Large intestine (tissue), 3 donors: Measurements from ENCODE around the gene SCT. TPM values are rescaled to one million over a fixed set of nuclear protein-coding genes. Genes with fewer than 3 reads are reported as not detected.

Experiments used
- DNase-seq, 2 donors: peaks; one replicate each; pipeline versions ENCODE4 v3.0.0 to v3.0.0-alpha.2; 2013
- H3K27ac ChIP-seq: one replicate; pipeline ENCODE4 v1.5.1; 2013; ENCODE audit warnings: low read length
- H3K27me3 ChIP-seq: 2 replicates; pipeline ENCODE4 v1.6.1; 2013; ENCODE audit warnings: low read length; ENCODE audit not compliant: control insufficient read depth, insufficient read depth
- H3K36me3 ChIP-seq: 2 replicates; pipeline ENCODE4 v1.6.1; 2013; ENCODE audit warnings: low read length; ENCODE audit not compliant: control insufficient read depth, insufficient read depth
- H3K4me1 ChIP-seq: one replicate; pipeline ENCODE4 v1.6.1; 2013; ENCODE audit warnings: low read length; ENCODE audit not compliant: control insufficient read depth, insufficient read depth
- H3K4me3 ChIP-seq: one replicate; pipeline ENCODE4 v1.5.1; 2013; ENCODE audit warnings: low read length
- H3K9me3 ChIP-seq: one replicate; pipeline ENCODE4 v1.6.1; 2013; ENCODE audit warnings: mild to moderate bottlenecking, low read depth, low read length, moderate library complexity; ENCODE audit not compliant: control insufficient read depth
- WGBS: methylation state at CpG from one replicate; pipeline ENCODE4 v1.1.5; 2013; ENCODE audit warnings: low lambda C conversion rate; ENCODE audit not compliant: insufficient coverage; 5-methylcytosine and 5-hydroxymethylcytosine counted together
- polyA plus RNA-seq: library from polyadenylated mRNA; unstranded; fragments of 120-200 nt; gene quantifications from one replicate; pipeline ENCODE4 v1.2.1, GENCODE V29; 2013

The SCT gene
- polyA plus RNA-seq, 1 donor: 131 TPM

DNA sequence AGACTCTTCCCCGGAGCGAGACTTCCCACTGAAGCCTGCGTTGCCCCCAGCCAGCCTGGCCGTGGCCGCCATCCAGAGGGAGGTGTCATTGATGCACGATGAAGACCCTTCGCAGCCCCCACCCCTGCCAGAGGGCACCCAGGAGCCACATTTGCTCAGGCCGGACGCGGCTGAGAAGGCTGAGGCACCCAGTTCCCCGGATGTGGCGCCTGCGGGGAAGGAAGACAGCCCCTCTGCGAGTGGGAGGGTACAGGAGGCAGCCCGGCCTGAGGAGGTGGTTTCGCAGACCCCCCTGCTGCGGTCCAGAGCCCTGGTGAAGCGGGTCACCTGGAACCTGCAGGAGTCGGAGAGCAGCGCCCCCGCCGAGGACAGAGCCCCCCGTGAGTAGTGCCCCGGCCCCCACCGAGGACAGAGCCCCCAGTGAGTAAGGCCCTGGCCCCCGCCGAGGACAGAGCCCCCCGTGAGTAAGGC, 17.6 kb downstream of the SCT start:
- H3K36me3 ChIP-seq: peaks cover 93% of the 10 kb centered on the region
- H3K27me3 ChIP-seq: no peaks in the 10 kb centered on the region
- peaks cover 19% of the 10 kb centered on the region for H3K9me3 ChIP-seq
- WGBS: no CpG with 5 or more reads among the region's 28 CpGs
- no peak for DNase-seq
- no peak overlapping the region for H3K4me3 ChIP-seq
- peaks cover 13% of the 10 kb centered on the region for H3K4me1 ChIP-seq
- H3K27ac ChIP-seq: no peak overlapping the region

DNA sequence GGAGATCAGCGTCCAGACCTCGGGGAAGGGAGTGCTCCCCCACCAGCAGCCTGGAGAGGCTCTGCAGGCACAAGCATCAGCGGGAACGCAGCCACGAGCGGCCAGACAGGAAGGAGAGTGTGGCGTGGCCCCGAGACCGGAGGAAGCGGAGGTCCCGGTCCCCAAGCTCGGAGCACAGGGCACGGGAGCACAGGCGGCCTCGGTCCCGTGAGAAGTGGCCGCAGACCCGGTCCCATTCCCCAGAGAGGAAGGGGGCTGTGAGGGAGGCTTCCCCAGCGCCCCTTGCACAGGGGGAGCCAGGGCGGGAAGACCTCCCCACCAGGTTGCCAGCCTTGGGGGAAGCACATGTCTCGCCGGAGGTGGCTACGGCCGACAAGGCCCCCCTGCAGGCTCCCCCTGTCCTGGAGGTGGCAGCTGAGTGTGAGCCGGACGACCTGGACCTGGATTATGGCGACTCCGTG, 18.2 kb downstream of the SCT start:
- no peaks in the 10 kb centered on the region for H3K27me3 ChIP-seq
- H3K9me3 ChIP-seq: peaks cover 19% of the 10 kb centered on the region
- no peak overlapping the region for H3K4me3 ChIP-seq
- peaks cover 95% of the 10 kb centered on the region for H3K36me3 ChIP-seq
- peaks cover 8% of the 10 kb centered on the region for H3K4me1 ChIP-seq
- H3K27ac ChIP-seq: no peak overlapping the region
- no peak for DNase-seq
- no CpG with 5 or more reads among the region's 28 CpGs for WGBS

DNA sequence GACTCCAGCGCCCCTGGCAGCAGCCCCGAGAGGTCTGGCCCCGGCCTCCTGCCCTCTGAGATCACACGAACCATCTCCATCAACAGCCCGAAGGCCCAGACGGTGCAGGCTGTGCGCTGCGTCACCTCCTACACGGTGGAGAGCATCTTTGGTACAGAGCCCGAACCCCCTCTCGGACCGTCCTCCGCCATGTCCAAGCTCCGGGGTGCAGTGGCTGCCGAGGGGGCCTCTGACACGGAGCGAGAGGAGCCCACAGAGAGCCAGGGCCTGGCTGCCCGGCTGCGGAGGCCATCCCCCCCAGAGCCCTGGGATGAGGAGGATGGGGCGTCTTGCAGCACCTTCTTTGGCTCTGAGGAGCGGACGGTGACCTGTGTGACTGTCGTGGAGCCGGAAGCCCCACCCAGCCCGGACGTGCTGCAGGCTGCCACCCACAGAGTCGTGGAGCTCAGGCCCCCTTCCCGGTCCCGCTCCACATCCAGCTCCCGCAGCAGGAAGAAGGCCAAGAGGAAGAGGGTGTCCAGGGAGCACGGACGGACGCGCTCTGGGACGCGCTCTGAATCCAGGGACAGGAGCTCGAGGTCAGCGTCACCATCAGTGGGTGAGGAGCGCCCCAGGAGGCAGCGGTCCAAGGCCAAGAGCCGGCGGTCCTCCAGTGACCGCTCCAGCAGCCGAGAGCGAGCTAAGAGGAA, 18.9 kb downstream of the SCT start:
- H3K4me1 ChIP-seq: peaks cover 3% of the 10 kb centered on the region
- no peak for DNase-seq
- no peaks in the 10 kb centered on the region for H3K27me3 ChIP-seq
- peaks cover 99% of the 10 kb centered on the region for H3K36me3 ChIP-seq
- WGBS: 100% methylated on average over 2 of the region's 45 CpGs
- H3K4me3 ChIP-seq: no peak overlapping the region
- no peak overlapping the region for H3K27ac ChIP-seq
- peaks cover 17% of the 10 kb centered on the region for H3K9me3 ChIP-seq

DNA sequence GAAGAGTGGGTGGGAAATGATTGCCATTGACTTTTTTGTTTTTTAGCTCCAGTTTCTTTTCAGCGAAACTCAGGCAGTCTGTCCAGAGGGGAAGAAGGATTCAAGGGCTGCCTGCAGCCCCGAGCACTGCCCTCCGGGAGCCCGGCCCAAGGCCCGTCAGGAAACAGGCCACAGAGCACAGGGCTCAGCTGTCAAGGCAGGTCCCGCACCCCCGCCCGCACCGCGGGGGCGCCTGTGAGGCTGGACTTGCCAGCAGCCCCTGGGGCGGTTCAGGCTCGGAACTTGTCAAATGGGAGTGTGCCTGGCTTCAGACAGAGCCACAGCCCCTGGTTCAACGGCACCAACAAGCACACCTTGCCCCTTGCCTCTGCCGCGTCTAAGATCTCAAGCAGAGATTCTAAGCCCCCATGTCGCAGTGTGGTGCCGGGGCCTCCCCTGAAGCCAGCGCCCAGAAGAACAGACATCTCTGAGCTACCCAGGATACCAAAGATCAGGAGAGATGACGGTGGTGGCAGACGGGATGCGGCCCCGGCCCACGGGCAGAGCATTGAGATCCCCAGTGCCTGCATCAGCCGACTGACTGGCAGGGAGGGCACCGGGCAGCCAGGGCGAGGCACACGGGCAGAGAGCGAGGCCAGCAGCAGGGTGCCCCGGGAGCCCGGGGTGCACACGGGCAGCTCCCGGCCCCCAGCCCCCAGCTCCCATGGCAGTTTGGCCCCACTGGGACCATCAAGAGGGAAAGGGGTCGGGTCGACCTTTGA, 19.8 kb downstream of the SCT start:
- no peak for DNase-seq
- peaks cover 96% of the 10 kb centered on the region for H3K36me3 ChIP-seq
- no CpG with 5 or more reads among the region's 35 CpGs for WGBS

DNA sequence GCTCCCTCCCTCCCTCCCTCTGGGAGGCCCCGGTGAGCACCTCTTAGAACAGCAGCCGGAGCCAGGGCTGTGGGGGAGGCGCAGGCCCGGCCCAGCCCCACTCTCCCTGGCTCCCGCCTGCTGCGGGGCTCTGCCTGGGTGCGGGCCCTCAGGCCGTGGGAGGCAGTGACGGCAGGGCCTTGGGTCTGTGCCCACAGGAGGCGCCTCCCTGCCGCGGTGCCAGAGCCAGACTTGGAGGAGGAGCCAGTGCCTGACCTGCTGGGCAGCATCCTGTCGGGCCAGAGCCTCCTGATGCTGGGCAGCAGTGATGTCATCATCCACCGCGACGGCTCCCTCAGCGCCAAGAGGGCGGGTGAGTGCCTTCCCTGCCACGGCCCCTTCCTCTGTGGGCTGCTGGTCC, 20.7 kb downstream of the SCT start:
- Histone ChIP-seq H3K27me3 (no peaks in the 10 kb centered on the region), H3K9me3 (peaks cover 13% of the 10 kb centered on the region), H3K4me1 (no peaks in the 10 kb centered on the region), H3K27ac (no peak overlapping the region), H3K4me3 (no peak overlapping the region), H3K36me3 (peaks cover 96% of the 10 kb centered on the region)
- WGBS: no CpG with 5 or more reads among the region's 19 CpGs
- DNase-seq: no peak

More for the DNA sequence above, 19.8 kb downstream of the SCT start:
- H3K9me3 ChIP-seq: peaks cover 13% of the 10 kb centered on the region
- H3K4me1 ChIP-seq: no peaks in the 10 kb centered on the region
- H3K4me3 ChIP-seq: no peak overlapping the region
- no peak overlapping the region for H3K27ac ChIP-seq
- H3K27me3 ChIP-seq: no peaks in the 10 kb centered on the region

DNA sequence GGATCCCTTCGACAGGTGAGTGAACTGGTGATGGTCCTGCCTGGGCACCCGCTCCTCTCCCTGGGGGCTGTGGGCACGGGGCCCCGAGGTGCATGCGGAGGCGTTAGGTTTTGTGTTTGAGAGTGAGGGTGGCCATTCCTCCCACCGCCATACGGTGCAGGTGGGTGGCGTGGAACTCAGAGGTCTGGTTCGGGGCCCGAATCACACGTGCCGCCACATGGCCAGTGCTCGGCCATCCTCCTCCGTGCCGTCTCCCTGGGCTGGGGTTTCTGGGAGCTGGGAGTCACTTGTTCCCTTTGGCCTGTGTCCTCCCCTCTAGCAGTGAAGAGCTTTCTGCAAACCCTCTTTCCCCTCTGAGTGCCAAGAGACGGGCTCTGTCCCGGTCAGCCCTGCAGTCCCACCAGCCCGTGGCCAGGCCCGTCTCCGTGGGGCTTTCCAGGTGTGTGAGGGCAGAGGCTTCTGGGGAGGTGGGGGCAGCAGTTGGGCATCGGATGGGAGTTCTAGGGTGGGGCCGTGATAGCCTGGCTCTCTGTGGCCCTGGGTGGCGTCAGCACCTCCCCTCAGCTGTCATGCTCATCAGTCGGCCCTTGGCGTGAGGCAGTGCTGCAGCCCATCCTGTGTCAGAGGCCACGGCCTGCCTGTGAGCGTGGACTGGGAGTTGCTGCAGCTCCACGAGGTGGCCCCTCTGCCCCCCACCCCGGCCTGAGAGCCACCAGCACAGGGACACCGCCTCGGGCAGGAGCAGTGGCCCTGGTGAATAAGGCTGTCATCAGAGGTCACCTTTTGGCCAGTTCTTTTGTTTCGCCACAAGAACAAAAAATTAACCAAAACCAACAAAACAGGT, 21.5 kb downstream of the SCT start:
- WGBS: no CpG with 5 or more reads among the region's 33 CpGs
- Histone ChIP-seq H3K27me3 (no peaks in the 10 kb centered on the region), H3K4me3 (no peak overlapping the region), H3K9me3 (peaks cover 11% of the 10 kb centered on the region), H3K27ac (no peak overlapping the region), H3K4me1 (no peaks in the 10 kb centered on the region), H3K36me3 (peaks cover 93% of the 10 kb centered on the region)
- no peak for DNase-seq

DNA sequence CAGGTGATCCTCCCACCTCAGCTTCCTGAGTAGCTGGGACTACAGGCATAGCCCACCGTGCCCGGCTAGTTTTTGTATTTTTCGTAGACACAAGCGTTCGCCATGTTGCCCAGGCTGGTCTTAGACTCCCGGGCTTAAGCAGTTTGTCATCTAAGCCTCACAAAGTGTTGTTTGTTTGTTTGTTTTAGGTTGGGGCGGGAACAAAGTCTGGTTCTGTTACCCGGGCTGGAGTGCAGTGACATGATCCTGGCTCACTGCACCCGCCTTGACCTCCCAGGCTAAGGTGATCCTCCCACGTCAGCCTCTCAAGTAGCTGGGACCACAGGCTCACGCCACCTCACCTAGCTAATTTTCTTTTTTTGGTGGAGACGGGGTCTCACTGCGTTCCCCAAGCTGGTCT, 23.8 kb downstream of the SCT start:
- Histone ChIP-seq H3K27me3 (no peaks in the 10 kb centered on the region), H3K4me1 (no peaks in the 10 kb centered on the region), H3K9me3 (peaks cover 3% of the 10 kb centered on the region), H3K4me3 (no peak overlapping the region), H3K36me3 (peaks cover 88% of the 10 kb centered on the region), H3K27ac (no peak overlapping the region)
- 74% methylated on average over 4 of the region's 13 CpGs for WGBS
- DNase-seq: no peak

DNA sequence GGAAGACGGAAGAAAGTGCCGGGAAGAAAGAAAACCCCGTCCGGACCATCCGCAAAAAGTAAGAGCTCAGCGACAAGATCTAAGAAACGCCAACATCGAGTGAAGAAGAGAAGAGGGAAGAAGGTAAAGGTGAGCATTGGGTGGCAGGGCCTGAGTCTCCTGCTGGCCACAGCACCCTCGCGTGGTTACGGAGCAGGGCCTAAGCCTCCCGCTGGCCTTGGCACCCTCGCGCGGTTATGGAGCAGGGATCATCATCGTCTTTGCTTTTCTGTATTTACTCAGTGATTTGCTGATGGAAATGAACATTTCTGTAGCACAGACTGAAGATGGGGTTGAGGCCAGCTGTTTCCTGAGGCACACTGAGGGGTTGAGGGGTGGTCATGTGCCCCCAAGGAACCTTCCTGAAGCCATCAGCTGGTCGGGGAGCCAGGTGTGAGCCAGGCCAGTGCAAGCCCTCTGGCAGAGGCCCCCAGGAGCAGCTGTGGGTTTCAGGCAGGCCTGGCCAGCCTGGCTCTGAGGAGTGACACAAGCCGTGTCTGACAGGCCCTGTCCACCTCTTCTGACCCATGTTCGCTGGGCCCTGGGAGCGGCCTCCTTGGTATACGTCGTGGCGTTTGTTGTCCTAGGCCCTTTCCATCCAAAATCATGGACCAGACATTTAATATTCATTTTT, 25.3 kb downstream of the SCT start:
- H3K4me3 ChIP-seq: no peak overlapping the region
- 100% methylated on average over 1 of the region's 23 CpGs for WGBS
- H3K27ac ChIP-seq: no peak overlapping the region
- H3K36me3 ChIP-seq: peaks cover 88% of the 10 kb centered on the region
- H3K9me3 ChIP-seq: no peaks in the 10 kb centered on the region
- H3K27me3 ChIP-seq: no peaks in the 10 kb centered on the region
- DNase-seq: no peak
- no peaks in the 10 kb centered on the region for H3K4me1 ChIP-seq

DNA sequence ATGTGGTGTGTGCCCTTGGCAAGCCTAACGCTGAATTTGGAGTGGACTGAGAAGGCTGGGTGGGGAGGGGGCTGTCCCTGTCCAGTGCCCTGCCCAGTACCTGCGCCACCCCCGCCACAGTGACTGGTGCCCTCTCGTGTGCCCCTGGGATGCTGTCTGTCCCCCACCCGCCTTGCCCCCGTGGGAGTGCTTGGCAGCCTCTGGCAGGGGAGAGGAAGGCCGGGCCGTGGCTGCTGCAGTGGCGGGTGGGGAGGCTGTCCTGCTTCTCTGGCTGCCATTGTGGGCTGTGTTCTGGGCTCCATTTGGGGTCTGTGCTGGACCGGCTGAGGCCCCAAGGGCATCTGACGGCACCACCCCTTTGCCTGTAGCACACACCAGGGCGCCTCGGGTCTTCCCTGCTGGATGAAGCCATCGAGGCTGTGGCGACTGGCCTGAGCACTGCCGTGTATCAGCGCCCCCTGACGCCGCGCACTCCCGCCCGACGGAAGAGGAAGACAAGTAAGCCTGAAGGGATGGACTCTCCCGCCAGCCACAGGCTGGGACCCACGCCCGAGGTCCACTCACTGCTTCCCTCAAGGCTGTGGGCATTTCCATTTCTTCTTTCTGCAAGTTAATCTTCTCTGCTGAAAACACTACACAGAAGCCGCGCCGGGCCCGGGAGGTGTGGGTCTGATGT, 28.8 kb downstream of the SCT start:
- H3K36me3 ChIP-seq: peaks cover 86% of the 10 kb centered on the region
- H3K27ac ChIP-seq: no peak overlapping the region
- WGBS: no CpG with 5 or more reads among the region's 30 CpGs
- no peaks in the 10 kb centered on the region for H3K4me1 ChIP-seq
- H3K9me3 ChIP-seq: no peaks in the 10 kb centered on the region
- DNase-seq: no peak
- H3K4me3 ChIP-seq: no peak overlapping the region
- no peaks in the 10 kb centered on the region for H3K27me3 ChIP-seq
